GM19463 (cell line): ENCODE results near the gene ANKRD33B.
A peak's percentile ranks its signal among the peaks of the same experiment; 100 is the strongest.

Experiments used
- ATAC-seq: cut with Tn5 transposase; IDR thresholded peaks from one replicate; pipeline ENCODE4 v1.9.1; 2021; ENCODE audit warnings: mild to moderate bottlenecking, moderate library complexity; ENCODE audit not compliant: unreplicated experiment

The ANKRD33B gene

GRCh38 chr5:10577371-10578292 is 13.8 kb downstream of the ANKRD33B start:
- peak; percentile 61 for ATAC-seq

GRCh38 chr5:10578293-10578665 is 14.4 kb downstream of the ANKRD33B start:
- no peak for ATAC-seq

- ATAC-seq = peak; percentile 39
Observed at GRCh38 chr5:10578869-10579268, 15.0 kb downstream of the ANKRD33B start.

GRCh38 chr5:10579536-10580521 is 16.0 kb downstream of the ANKRD33B start:
- peak; percentile 21 for ATAC-seq

GRCh38 chr5:10580531-10581423 is 16.9 kb downstream of the ANKRD33B start:
- no peak for ATAC-seq

GRCh38 chr5:10581424-10581748 is 17.5 kb downstream of the ANKRD33B start:
- ATAC-seq = no peak

GRCh38 chr5:10581867-10582511 is 18.1 kb downstream of the ANKRD33B start:
- ATAC-seq = no peak

- no peak for ATAC-seq
Observed at GRCh38 chr5:10582512-10582897, 18.6 kb downstream of the ANKRD33B start.

GRCh38 chr5:10583663-10584572 is 20.0 kb downstream of the ANKRD33B start:
- ATAC-seq = no peak

- no peak for ATAC-seq
Observed at GRCh38 chr5:10584714-10585517, 21.0 kb downstream of the ANKRD33B start.

- ATAC-seq = no peak
Observed at GRCh38 chr5:10585518-10585915, 21.6 kb downstream of the ANKRD33B start.

- ATAC-seq = peak; percentile 22
Observed at GRCh38 chr5:10586008-10586407, 22.1 kb downstream of the ANKRD33B start.

- no peak for ATAC-seq
Observed at GRCh38 chr5:10586555-10586954, 22.7 kb downstream of the ANKRD33B start.

- ATAC-seq = no peak
Observed at GRCh38 chr5:10588109-10588775, 24.4 kb downstream of the ANKRD33B start.

GRCh38 chr5:10588779-10589447 is 25.0 kb downstream of the ANKRD33B start:
- peak; percentile 31 for ATAC-seq

- no peak for ATAC-seq
Observed at GRCh38 chr5:10590226-10590999, 26.5 kb downstream of the ANKRD33B start.
